ENCODE results near the gene ESPNL.

ESPNL gene

DNA sequence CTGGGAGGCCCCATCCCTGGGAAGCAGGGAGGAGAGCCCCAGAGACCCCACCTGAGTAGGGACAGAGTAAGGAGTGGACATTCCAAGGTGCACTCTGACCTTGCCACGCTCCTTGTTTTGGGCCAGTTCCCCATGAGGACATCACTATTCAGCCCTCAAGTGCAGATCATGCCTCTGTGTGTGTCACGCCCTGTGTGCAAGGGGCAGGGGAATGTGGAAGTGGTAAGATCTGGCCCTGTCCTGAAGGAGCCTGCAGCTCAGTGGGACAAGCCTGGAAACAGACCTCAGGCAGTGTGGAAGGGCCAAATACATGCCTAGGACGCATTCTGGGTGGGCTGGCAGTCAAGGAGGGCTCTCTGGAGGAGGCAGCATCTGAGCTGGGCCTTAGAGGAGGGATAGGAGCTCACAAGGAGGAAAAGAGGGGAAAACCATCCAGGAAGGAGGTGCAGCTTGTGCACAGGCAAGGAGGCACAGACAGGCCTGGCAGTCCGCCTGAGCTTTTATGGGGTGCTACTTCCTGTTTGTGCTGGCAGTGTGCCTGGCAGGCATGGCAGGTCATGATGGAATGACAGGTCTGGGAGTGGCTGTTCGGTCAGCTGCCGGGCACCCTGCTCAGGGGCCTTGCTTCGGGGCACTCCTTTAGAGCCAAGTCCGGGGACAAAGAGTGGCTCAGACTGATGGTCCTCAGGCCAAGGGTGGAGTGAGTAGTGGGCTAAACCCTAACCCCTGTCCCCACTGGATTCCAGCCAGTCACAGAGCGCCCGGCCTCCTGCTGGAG lies 41.6 kb downstream of the ESPNL start:
- no peak for DNase-seq (ENCODE audit: low read depth)

GRCh38 chr2:238142382-238143205 lies 42.5 kb downstream of the ESPNL start:
- DNase-seq (ENCODE audit: low read depth), result no peak

DNA sequence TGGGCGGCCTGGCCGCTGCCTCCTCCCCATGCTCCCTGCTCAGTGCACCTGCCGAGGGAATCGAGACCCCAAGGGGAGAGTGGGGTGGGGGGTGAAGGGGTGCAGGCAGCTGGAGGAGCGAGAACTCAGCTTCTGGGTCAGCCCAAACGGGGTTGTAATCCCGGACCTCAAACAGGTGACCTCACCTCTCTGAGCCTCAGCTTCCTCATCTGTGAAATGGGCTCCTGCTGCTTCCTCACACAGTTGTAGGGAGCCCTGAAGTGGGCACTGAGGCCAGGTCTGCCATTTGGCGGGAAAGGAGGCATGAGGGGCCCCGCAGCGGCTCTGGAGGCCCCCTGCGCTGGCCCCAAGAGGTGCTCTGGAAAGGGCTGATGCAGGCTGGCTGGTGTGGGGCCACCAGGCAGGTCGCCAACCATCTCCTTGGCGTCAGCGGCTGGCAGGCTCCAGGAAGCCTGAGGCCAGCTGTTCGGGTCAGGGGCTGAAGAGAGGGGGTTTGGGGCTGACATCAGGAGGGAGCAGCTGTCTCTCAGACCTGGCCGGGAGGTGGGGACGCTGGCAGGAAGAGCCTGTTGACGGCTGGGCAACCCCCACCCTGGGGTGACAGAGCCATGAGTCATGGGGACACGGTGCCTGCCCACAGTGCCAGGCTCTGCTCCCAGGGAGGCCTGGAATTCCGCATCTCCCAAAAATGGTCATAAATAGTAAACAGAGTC lies 43.3 kb downstream of the ESPNL start:
- no peak for DNase-seq (ENCODE audit: low read depth)

DNA sequence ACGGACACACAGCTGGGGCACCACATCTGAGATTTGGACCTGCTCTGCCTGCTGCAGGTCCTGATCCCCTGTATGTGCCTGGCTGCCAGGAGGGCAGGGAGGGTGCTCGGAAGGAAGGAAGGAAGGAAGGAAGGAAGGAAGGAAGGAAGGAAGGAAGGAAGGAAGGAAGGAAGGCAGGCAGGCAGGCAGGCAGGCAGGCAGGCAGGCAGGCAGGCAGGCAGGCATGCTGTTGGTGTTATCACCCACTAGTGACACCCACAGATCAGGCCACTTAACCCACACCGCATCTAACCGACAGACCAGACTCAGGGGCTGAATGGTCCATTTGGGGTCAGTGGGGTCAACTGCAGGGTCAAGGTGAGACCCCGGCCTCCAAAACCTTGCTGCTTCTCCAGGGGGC lies 44.1 kb downstream of the ESPNL start:
- DNase-seq (ENCODE audit: low read depth), result no peak

GRCh38 chr2:238145046-238145445 lies 44.9 kb downstream of the ESPNL start:
- DNase-seq (ENCODE audit: low read depth), result no peak

GRCh38 chr2:238145851-238146250 lies 45.7 kb downstream of the ESPNL start:
- DNase-seq (ENCODE audit: low read depth), result no peak

- DNase-seq (ENCODE audit: low read depth), result no peak
Measured at GRCh38 chr2:238146884-238147544, 46.9 kb downstream of the ESPNL start.

- no peak for DNase-seq (ENCODE audit: low read depth)
Measured at GRCh38 chr2:238148981-238149380, 48.8 kb downstream of the ESPNL start.

DNA sequence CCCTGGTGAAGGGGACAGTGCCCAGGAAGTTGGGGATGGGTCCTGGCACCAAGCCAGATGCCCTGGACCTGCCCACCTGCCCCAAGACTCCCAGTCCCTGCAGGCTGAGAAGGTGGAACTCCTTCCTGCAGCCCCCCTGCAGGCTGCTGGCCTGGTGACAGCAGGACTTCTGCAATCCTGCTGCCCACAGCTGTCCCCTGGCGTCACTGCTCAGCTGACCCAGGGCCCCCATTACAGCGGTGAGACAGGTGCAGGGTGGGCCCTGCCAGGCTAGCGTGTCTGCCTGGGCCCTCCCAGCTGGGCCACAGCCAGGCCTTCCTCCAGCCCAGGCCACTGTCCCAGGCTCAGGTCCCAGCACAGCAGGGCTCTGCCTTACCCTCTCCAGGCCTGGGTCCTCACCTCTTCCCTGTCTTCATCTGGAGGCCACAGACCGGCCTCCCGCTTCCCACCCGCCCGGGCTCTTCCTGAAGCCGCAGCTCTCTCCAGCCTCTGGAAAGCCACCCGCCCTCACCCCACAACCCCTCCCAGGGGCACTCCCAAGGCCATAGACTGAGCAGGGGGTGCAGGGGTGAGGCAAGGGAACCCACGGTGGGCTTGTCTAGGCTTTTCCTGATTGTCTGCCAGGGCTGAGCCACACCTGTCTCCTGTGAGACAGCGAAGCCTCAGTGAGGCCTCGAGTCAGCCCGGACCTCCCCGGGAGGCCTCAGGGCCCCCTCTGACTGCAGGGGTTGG lies 49.9 kb downstream of the ESPNL start:
- no peak for DNase-seq (ENCODE audit: low read depth)

GRCh38 chr2:238150686-238151085 lies 50.5 kb downstream of the ESPNL start:
- no peak for DNase-seq (ENCODE audit: low read depth)

GRCh38 chr2:238151205-238151604 lies 51.1 kb downstream of the ESPNL start:
- DNase-seq (ENCODE audit: low read depth), result no peak

DNA sequence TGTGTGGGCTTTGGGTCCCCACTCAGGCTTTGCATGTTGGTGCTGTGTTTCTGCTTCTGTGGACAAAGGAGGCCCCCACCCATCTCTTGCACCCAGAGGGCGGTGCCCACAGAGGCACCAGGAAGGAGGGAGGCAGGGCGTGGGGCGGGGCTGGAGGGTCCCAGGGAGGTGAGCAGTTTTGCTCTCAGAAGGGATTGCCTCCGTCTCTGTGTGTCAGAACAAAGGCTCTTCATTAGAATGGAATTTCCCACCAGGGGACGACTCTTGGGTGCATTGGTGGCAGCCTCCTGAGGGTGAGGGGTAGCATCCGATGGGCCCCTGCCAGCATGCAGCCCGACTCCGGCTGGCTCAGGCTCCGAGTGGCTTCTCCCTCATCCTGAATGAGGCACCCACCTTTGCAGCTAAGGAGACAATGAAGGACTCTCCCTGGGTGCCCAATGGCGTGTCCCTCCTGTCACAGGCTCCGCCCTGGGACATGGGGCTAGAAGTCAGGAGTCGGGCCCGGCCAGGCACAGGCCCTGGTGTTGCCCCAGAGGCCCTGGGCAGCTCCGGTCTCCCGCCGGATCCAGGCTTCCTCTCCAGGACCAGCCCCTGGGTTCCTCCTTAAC lies 51.6 kb downstream of the ESPNL start:
- no peak for DNase-seq (ENCODE audit: low read depth)

- DNase-seq (ENCODE audit: low read depth), result no peak
Measured at GRCh38 chr2:238152771-238153688, 52.9 kb downstream of the ESPNL start.

- no peak for DNase-seq (ENCODE audit: low read depth)
Measured at GRCh38 chr2:238154570-238154969, 54.4 kb downstream of the ESPNL start.

DNA sequence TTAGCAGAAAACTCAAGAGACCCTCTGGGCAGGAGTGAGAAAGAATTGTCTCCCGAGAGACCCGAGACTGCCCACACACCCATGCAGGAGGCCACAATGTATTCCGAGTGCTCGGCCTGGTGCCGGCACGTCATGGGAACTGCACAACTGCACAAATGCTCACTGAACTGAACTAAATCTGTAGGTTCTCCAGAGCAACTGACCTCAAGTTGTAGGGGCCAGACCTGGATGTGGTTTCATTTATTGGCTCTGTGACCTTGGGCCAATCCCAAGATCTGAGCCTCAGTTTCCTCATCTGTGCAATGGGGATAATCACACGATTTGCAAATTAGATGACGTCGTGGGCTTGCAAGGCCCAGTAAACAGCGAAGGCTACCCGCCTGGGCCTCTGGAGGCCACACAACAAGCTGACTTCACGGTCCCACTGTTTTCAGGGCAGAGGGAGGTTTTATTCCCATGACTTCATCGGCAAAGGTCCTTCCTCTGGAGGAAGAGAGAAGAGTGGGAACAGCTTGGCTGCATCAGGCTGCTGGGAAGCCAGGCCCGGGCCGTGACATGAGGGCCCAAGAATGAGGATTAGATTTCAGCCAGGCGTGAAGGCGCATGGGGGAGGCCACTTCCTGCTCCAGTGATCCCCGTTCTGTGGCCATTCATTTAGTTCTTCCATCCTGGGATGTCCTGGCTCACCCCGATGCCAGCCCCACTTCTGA lies 55.1 kb downstream of the ESPNL start:
- DNase-seq (ENCODE audit: low read depth), result peak; percentile 57

- no peak for DNase-seq (ENCODE audit: low read depth)
Measured at GRCh38 chr2:238155761-238156694, 55.9 kb downstream of the ESPNL start.

GRCh38 chr2:238157506-238158017 lies 57.4 kb downstream of the ESPNL start:
- DNase-seq (ENCODE audit: low read depth), result no peak

GRCh38 chr2:238158018-238158508 lies 57.9 kb downstream of the ESPNL start:
- no peak for DNase-seq (ENCODE audit: low read depth)

Measured in stromal cell of bone marrow (primary cell).